ENCODE data around the gene MITF.

Gene MITF

GRCh38 chr3:69997631-69998307, 258.5 kb downstream of the MITF start:
- Mint-ChIP-seq H3K36me3 (ENCODE audit: low read depth) (no peaks in the 10 kb centered on the region), H3K27me3 (peaks cover 2% of the 10 kb centered on the region), H3K4me1 (no peaks in the 10 kb centered on the region), H3K4me3 (no peak overlapping the region), H3K9me3 (no peaks in the 10 kb centered on the region), H3K27ac (no peak overlapping the region)
- DNase-seq, result no peak
- no peak for ATAC-seq

- Mint-ChIP-seq H3K27ac (no peak overlapping the region), H3K9me3 (no peaks in the 10 kb centered on the region), H3K4me1 (no peaks in the 10 kb centered on the region), H3K36me3 (ENCODE audit: low read depth) (no peaks in the 10 kb centered on the region), H3K4me3 (no peak overlapping the region), H3K27me3 (peaks cover 2% of the 10 kb centered on the region)
- ATAC-seq (no peak), DNase-seq (no peak)
Measured at GRCh38 chr3:69998759-69999139, 259.5 kb downstream of the MITF start.

GRCh38 chr3:69999140-70000027, 260.1 kb downstream of the MITF start, which contains the start of gene SAMMSON:
Gene SAMMSON, plus strand, starts transcription at chr3:69999733.
- no peaks in the 10 kb centered on the region for H3K9me3 Mint-ChIP-seq
- H3K27ac Mint-ChIP-seq, result no peak within 1 kb of the TSS
- peaks cover 2% of the 10 kb centered on the region for H3K27me3 Mint-ChIP-seq
- ATAC-seq (no peak), DNase-seq (no peak)
- H3K36me3 Mint-ChIP-seq (ENCODE audit: low read depth), result no peaks in the 10 kb centered on the region
- H3K4me1 Mint-ChIP-seq, result no peaks in the 10 kb centered on the region
- H3K4me3 Mint-ChIP-seq, result no peak within 1 kb of the TSS

GRCh38 chr3:70000028-70000410, 260.8 kb downstream of the MITF start:
- H3K4me3 Mint-ChIP-seq, result no peak overlapping the region
- no peak for ATAC-seq

GRCh38 chr3:70000563-70001081, 261.4 kb downstream of the MITF start:
- ATAC-seq, result no peak
- no peak overlapping the region for H3K4me3 Mint-ChIP-seq
- H3K4me1 Mint-ChIP-seq, result no peaks in the 10 kb centered on the region
- no peaks in the 10 kb centered on the region for H3K27me3 Mint-ChIP-seq
- no peak overlapping the region for H3K27ac Mint-ChIP-seq
- no peaks in the 10 kb centered on the region for H3K9me3 Mint-ChIP-seq
- H3K36me3 Mint-ChIP-seq (ENCODE audit: low read depth), result no peaks in the 10 kb centered on the region
- DNase-seq, result no peak

More at GRCh38 chr3:70000028-70000410, 260.8 kb downstream of the MITF start:
- no peaks in the 10 kb centered on the region for H3K4me1 Mint-ChIP-seq
- no peak for DNase-seq
- H3K27me3 Mint-ChIP-seq, result no peaks in the 10 kb centered on the region
- no peaks in the 10 kb centered on the region for H3K9me3 Mint-ChIP-seq
- no peaks in the 10 kb centered on the region for H3K36me3 Mint-ChIP-seq (ENCODE audit: low read depth)
- no peak overlapping the region for H3K27ac Mint-ChIP-seq

GRCh38 chr3:70003119-70003518, 263.9 kb downstream of the MITF start:
- no peaks in the 10 kb centered on the region for H3K27me3 Mint-ChIP-seq
- ATAC-seq (no peak), DNase-seq (no peak)
- no peaks in the 10 kb centered on the region for H3K9me3 Mint-ChIP-seq
- no peak overlapping the region for H3K4me3 Mint-ChIP-seq
- no peak overlapping the region for H3K27ac Mint-ChIP-seq
- no peaks in the 10 kb centered on the region for H3K4me1 Mint-ChIP-seq
- no peaks in the 10 kb centered on the region for H3K36me3 Mint-ChIP-seq (ENCODE audit: low read depth)

GRCh38 chr3:70006089-70006488, 266.8 kb downstream of the MITF start:
- peaks cover 5% of the 10 kb centered on the region for H3K9me3 Mint-ChIP-seq
- no peaks in the 10 kb centered on the region for H3K36me3 Mint-ChIP-seq (ENCODE audit: low read depth)
- ATAC-seq, result no peak
- H3K4me3 Mint-ChIP-seq, result no peak overlapping the region
- no peak overlapping the region for H3K27ac Mint-ChIP-seq
- no peak for DNase-seq
- no peaks in the 10 kb centered on the region for H3K27me3 Mint-ChIP-seq
- H3K4me1 Mint-ChIP-seq, result no peaks in the 10 kb centered on the region

GRCh38 chr3:70010346-70010745, 271.1 kb downstream of the MITF start:
- Mint-ChIP-seq H3K27me3 (no peaks in the 10 kb centered on the region), H3K27ac (no peak overlapping the region), H3K4me1 (no peaks in the 10 kb centered on the region), H3K9me3 (peaks cover 5% of the 10 kb centered on the region), H3K4me3 (no peak overlapping the region), H3K36me3 (ENCODE audit: low read depth) (no peaks in the 10 kb centered on the region)
- ATAC-seq (no peak), DNase-seq (no peak)

GRCh38 chr3:70011582-70011981, 272.3 kb downstream of the MITF start:
- Mint-ChIP-seq H3K9me3 (peaks cover 5% of the 10 kb centered on the region), H3K27me3 (no peaks in the 10 kb centered on the region), H3K4me3 (no peak overlapping the region), H3K4me1 (no peaks in the 10 kb centered on the region), H3K36me3 (ENCODE audit: low read depth) (no peaks in the 10 kb centered on the region), H3K27ac (no peak overlapping the region)
- DNase-seq (no peak), ATAC-seq (no peak)

All from activated naive CD8-positive, alpha-beta T cell treated with anti-CD3 and anti-CD28 coated beads, Interleukin-2, amount 50 U/mL, for 24 hours (primary cell).